ENCODE results near the gene UBE2J2.

DNA sequence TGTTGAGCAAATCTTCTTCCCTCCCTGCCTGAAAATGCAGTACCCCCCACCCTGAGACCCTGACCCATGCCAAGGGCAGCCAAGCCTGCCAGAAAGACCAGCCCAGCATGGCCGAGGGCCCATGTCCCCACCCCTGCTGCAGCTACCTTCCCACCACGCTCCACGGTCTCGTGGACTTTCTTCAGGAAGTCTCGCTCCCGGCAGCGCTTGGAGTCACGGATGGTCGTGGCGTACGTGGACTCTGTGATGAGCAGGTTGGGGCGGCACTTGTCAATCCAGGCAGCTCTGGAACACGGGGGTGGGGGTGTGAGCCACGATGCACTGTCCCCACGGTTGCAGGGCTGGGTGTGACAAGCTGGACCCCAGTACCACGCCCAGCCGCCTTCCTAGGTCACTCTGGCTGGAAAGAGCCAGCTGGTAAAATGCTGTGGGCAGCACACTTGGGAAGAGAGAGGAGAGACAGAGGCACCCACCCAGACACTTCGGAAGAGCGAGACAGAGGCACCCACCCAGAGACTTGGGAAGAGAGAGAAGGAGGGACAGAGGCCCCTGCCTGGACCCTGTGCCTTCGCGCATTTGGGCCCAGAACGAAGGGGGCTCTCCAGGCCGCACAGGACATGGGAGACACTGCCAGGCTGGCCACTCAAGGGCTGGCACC is 41.2 kb upstream of the UBE2J2 start:
- TF ChIP-seq, protein P1, sequence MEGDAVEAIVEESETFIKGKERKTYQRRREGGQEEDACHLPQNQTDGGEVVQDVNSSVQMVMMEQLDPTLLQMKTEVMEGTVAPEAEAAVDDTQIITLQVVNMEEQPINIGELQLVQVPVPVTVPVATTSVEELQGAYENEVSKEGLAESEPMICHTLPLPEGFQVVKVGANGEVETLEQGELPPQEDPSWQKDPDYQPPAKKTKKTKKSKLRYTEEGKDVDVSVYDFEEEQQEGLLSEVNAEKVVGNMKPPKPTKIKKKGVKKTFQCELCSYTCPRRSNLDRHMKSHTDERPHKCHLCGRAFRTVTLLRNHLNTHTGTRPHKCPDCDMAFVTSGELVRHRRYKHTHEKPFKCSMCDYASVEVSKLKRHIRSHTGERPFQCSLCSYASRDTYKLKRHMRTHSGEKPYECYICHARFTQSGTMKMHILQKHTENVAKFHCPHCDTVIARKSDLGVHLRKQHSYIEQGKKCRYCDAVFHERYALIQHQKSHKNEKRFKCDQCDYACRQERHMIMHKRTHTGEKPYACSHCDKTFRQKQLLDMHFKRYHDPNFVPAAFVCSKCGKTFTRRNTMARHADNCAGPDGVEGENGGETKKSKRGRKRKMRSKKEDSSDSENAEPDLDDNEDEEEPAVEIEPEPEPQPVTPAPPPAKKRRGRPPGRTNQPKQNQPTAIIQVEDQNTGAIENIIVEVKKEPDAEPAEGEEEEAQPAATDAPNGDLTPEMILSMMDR (IDR thresholded peaks at IDR 0.05) = no peak
- TF ChIP-seq POLR2A (IDR thresholded peaks at IDR 0.05) = no peak
- TF ChIP-seq POLR2AphosphoS5 (IDR thresholded peaks at IDR 0.05) = no peak
- TF ChIP-seq EP300 (IDR thresholded peaks at IDR 0.05) = no peak

Measured in suprapubic skin (tissue), 4 donors.